Panc1 (cell line): ENCODE measurements around the gene ODF4.
"Not testable (repeated sequence)": the region's sequence is repeated elsewhere in the genome, so short reads cannot be mapped to it uniquely, and the experiment has no call there.

ENCODE experiments used
- POLR2AphosphoS5 ChIP-seq: IDR thresholded peaks from 2 replicates; pipeline ENCODE4 v1.6.1; 2012; ENCODE audit warnings: mild to moderate bottlenecking, low read depth, low read length, moderate library complexity
- TF ChIP-seq, protein P1 (sequence below): fragments of 450-650 bp; IDR thresholded peaks from 2 replicates; pipeline ENCODE4 v1.5.1; 2017; ENCODE audit warnings: mild to moderate bottlenecking

DNA sequence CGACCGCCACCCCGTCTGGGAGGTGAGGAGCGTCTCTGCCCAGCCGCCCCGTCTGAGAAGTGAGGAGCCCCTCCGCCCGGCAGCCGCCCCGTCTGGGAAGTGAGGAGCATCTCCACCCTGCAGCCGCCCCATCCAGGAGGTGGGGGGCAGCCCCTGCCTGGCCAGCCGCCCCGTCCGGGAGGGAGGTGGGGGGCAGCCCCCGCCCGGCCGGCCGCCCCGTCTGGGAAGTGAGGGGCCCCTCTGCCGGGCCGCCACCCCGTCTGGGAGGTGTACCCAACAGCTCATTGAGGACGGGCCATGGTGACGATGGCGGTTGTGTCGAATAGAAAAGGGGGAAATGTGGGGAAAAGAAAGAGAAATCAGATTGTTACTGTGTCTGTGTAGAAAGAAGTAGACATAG, 34.2 kb downstream of the ODF4 start:
- not testable (repeated sequence) for TF ChIP-seq POLR2AphosphoS5
- TF ChIP-seq, protein P1, sequence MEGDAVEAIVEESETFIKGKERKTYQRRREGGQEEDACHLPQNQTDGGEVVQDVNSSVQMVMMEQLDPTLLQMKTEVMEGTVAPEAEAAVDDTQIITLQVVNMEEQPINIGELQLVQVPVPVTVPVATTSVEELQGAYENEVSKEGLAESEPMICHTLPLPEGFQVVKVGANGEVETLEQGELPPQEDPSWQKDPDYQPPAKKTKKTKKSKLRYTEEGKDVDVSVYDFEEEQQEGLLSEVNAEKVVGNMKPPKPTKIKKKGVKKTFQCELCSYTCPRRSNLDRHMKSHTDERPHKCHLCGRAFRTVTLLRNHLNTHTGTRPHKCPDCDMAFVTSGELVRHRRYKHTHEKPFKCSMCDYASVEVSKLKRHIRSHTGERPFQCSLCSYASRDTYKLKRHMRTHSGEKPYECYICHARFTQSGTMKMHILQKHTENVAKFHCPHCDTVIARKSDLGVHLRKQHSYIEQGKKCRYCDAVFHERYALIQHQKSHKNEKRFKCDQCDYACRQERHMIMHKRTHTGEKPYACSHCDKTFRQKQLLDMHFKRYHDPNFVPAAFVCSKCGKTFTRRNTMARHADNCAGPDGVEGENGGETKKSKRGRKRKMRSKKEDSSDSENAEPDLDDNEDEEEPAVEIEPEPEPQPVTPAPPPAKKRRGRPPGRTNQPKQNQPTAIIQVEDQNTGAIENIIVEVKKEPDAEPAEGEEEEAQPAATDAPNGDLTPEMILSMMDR, result not testable (repeated sequence)
